Activated T-cell treated with anti-CD3 and anti-CD28 coated beads for 4 hours (primary cell): ENCODE data around the gene NBEAL1.
A peak's percentile ranks its signal among the peaks of the same experiment; 100 is the strongest.
"Not testable (repeated sequence)": the region's sequence is repeated elsewhere in the genome, so short reads cannot be mapped to it uniquely, and the experiment has no call there.

Source experiments
- DNase-seq: peaks from one replicate; pipeline ENCODE4 v3.0.0-alpha.2; 2020

Gene NBEAL1

GRCh38 chr2:203014456-203015199 lies at the start of gene NBEAL1:
Gene NBEAL1 (plus strand): TSS chr2:203014875. CDS start chr2:203016385, 1,510 bp downstream.
- peak; percentile 92 for DNase-seq

GRCh38 chr2:202965810-202966460 lies 48.7 kb upstream of the NBEAL1 start:
- no peak for DNase-seq

GRCh38 chr2:202969404-202969803 lies 45.3 kb upstream of the NBEAL1 start:
- DNase-seq = not testable (repeated sequence)

GRCh38 chr2:202976809-202977208 lies 37.9 kb upstream of the NBEAL1 start:
- DNase-seq = no peak

GRCh38 chr2:202982779-202983491 lies 31.7 kb upstream of the NBEAL1 start:
- no peak for DNase-seq

GRCh38 chr2:202989749-202990148 lies 24.9 kb upstream of the NBEAL1 start:
- DNase-seq = no peak

- no peak for DNase-seq
Observed at GRCh38 chr2:202990501-202990900, 24.2 kb upstream of the NBEAL1 start.

GRCh38 chr2:202997113-202997512 lies 17.6 kb upstream of the NBEAL1 start:
- DNase-seq = not testable (repeated sequence)

- DNase-seq = no peak
Observed at GRCh38 chr2:203002054-203002821, 12.4 kb upstream of the NBEAL1 start.

GRCh38 chr2:203003716-203004115 lies 11.0 kb upstream of the NBEAL1 start:
- DNase-seq = no peak

- DNase-seq = no peak
Observed at GRCh38 chr2:203016716-203017115, 2.0 kb downstream of the NBEAL1 start.

GRCh38 chr2:203018181-203018580 lies 3.5 kb downstream of the NBEAL1 start:
- DNase-seq = no peak

- DNase-seq = no peak
Observed at GRCh38 chr2:203019142-203019541, 4.5 kb downstream of the NBEAL1 start.

GRCh38 chr2:203021991-203022390 lies 7.3 kb downstream of the NBEAL1 start:
- DNase-seq = no peak

GRCh38 chr2:203022751-203023150 lies 8.1 kb downstream of the NBEAL1 start:
- no peak for DNase-seq

GRCh38 chr2:203025592-203025991 lies 10.9 kb downstream of the NBEAL1 start:
- no peak for DNase-seq

- DNase-seq = no peak
Observed at GRCh38 chr2:203030545-203030944, 15.9 kb downstream of the NBEAL1 start.

- no peak for DNase-seq
Observed at GRCh38 chr2:203030991-203031390, 16.3 kb downstream of the NBEAL1 start.

- DNase-seq = no peak
Observed at GRCh38 chr2:203033395-203033794, 18.7 kb downstream of the NBEAL1 start.

GRCh38 chr2:203035879-203036470 lies 21.3 kb downstream of the NBEAL1 start:
- no peak for DNase-seq

- no peak for DNase-seq
Observed at GRCh38 chr2:203037026-203037425, 22.4 kb downstream of the NBEAL1 start.

- no peak for DNase-seq
Observed at GRCh38 chr2:203038586-203038985, 23.9 kb downstream of the NBEAL1 start.

GRCh38 chr2:203039211-203039610 lies 24.5 kb downstream of the NBEAL1 start:
- DNase-seq = not testable (repeated sequence)
